GM12872 (cell line): ENCODE results near the gene CMYA5.

ENCODE experiments used
- TF ChIP-seq, protein P1 (sequence below): IDR thresholded peaks from 3 replicates; pipeline ENCODE4 v1.5.1; 2011; ENCODE audit warnings: low read depth, mild to moderate bottlenecking, low read length, moderate library complexity; ENCODE audit not compliant: insufficient read depth

The CMYA5 gene

DNA sequence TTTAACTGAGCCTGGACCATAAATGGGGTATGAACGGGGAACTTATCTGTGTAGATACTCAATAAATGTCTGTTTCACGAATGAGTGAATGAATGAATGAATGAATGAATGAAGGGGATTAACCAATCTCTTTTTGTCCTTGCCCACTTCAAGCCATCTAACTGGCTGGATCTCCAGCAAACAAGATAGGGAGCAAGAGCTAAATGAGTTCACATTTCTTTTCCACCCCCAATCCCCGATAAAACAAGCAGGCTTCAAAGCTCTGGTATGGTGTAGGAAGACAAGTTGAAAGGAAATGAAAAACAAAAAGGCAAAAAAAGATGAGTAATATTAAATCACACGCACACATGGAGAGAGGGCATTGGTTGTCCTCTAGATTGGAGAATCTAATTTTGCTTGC, 84.0 kb downstream of the CMYA5 start:
- TF ChIP-seq, protein P1, sequence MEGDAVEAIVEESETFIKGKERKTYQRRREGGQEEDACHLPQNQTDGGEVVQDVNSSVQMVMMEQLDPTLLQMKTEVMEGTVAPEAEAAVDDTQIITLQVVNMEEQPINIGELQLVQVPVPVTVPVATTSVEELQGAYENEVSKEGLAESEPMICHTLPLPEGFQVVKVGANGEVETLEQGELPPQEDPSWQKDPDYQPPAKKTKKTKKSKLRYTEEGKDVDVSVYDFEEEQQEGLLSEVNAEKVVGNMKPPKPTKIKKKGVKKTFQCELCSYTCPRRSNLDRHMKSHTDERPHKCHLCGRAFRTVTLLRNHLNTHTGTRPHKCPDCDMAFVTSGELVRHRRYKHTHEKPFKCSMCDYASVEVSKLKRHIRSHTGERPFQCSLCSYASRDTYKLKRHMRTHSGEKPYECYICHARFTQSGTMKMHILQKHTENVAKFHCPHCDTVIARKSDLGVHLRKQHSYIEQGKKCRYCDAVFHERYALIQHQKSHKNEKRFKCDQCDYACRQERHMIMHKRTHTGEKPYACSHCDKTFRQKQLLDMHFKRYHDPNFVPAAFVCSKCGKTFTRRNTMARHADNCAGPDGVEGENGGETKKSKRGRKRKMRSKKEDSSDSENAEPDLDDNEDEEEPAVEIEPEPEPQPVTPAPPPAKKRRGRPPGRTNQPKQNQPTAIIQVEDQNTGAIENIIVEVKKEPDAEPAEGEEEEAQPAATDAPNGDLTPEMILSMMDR: no peak

DNA sequence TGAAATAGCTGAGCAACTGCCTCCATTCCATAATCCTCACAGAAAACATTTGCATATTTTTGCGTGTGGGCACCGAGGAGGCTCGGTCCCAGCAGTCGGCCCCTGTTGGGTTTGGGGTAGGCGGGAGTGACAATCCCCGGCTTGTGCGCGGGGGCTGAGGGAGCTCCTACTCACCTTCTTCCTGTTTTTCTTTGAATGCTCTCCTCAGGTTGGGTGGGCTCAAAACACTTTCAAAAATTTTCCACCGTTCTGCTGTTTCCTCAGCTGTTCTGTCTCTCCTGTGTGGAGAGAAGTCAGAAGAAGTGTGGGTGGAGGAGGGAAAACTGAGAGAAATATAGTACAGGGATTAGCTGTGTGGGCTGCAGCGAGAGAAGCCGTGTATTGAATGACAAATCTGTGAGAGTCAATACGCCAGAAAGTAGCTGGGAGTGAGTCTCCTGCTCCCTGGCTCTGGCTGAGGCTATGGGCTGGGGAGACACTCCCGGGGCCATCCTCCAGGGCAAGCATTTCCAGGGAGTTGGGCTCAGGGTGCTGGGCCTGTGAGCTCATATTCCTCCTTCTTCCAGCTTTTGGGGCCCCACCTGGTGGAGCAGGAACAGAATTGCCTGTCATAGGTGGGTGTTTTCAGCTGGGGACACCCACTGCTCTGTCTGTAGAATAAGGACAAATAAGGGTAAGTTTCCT, 84.7 kb downstream of the CMYA5 start:
- TF ChIP-seq, protein P1: peak; percentile 44

DNA sequence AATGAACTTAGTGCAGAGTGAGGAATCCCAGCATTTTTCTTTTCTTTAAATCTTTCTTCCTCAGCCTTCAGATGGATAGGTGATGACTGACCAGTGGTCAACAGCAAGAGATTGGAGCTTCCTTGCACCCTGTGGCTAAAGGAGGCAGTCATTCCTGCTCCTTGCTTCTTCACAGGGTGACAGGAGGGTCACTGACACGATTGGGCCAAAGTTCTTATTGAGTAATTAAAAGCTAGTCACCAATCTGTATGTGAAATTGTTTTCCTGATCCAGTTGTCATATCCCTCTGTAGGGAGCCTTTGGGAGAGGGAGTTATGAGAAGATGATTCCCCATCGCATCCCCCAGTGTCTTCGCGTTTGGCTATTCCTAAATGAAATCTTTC, 85.2 kb downstream of the CMYA5 start:
- TF ChIP-seq, protein P1: no peak

DNA sequence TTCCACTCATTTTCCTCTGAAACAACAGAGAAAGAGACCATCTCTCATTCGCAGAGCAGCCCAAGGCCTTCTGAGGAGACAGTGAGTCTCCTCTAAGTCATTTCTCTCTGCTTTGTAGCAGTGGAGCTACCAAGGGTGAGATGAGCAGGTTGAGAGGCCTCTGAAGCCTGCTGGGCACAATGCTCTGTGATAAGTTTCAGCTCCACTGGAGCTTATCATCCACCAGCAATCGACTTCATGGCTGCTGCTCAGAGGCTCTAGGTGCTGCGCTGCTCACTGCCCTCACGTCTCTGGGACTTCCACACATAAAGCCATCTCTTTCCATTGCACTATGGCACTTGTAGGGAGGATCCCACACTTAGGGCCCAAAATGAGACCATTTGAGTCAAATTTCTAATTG, 96.3 kb downstream of the CMYA5 start:
- TF ChIP-seq, protein P1: no peak

DNA sequence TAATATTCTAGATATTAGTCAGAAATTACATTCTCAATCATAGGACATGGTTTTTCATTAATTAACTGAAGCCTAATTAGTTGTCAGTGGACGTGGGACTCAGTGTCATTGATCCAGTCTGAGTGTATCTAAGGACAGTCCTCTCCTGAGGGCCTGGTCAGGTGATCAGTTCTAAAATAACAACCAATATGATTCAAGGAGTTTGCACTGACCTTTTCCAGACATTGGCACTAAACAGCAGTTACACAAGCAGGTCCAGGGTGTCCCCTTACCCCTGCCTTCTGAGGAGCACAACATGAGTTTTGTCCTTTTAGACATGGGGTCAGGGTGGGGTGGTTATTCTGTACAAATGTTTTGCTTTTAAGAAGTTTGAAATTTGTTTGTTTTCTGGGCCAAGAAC, 97.8 kb downstream of the CMYA5 start:
- TF ChIP-seq, protein P1: no peak

DNA sequence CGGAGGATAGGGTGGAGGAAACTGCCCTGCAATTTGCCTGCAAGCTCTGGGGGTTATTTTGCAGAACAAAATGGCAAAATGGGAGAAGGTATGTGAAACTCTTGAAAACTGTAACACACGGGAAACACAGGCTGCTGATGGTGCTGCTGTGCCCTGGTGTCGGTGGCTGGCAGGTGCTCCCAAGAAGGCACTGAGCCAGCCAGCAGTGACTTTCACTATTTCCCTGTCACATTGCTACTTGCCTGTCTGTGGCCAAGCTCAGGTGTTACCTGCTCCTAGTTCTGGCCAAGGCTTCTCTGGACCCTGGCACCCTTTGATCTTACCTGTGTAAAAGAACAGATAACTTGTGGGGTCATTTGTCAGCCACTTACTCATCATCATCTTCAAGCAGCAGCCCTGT, 102.2 kb downstream of the CMYA5 start:
- TF ChIP-seq, protein P1: no peak

DNA sequence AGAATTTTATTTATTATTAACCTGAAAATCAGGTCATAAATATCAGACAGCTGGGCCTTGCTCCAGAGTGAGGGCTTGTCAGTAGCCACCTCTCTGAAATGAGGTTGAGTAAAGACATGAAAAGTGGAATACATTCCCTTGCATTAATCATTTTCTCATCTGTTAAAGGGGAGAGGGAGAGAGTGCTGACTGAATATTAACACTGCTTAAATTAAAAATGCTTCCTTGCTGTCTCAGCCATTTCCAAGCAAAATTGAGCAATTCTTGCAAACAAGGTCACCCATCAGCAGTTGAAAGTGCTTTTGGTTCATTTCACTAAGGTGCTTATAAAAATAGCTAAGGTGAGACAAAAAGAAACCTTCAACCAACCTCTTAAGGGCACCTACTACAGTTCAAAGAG, 102.8 kb downstream of the CMYA5 start:
- TF ChIP-seq, protein P1: no peak
